CD4-positive, CD25-positive, alpha-beta regulatory T cell (primary cell): ENCODE data around the gene IRS1. TPM values are rescaled to one million over a fixed set of nuclear protein-coding genes. Genes with fewer than 3 reads are reported as not detected.

Source experiments
- ATAC-seq, 2 donors: fragments of 150-1000 bp; cut with Tn5 transposase; one replicate each; pipeline ENCODE4 v1.10.0; 2021; ENCODE audit warnings: low read depth in 2 of 2, moderate number of reproducible peaks in 2 of 2, moderate library complexity in 1 of 2
- DNase-seq, 3 donors: peaks; one replicate each; pipeline versions ENCODE4 v3.0.0 to v3.0.0-alpha.2; 2012 to 2022; ENCODE audit warnings: mixed read lengths in 1 of 3
- H3K27ac ChIP-seq: one replicate; pipeline ENCODE4 v1.7.0; 2013; ENCODE audit warnings: mild to moderate bottlenecking, low read length; ENCODE audit not compliant: insufficient read depth, poor library complexity, severe bottlenecking
- H3K27me3 ChIP-seq: one replicate; pipeline ENCODE4 v1.7.0; 2013; ENCODE audit warnings: low read length; ENCODE audit not compliant: control insufficient read depth, insufficient read depth
- H3K36me3 ChIP-seq: one replicate; pipeline ENCODE4 v1.7.0; 2013; ENCODE audit warnings: mild to moderate bottlenecking, low read length, moderate library complexity; ENCODE audit not compliant: control insufficient read depth, insufficient read depth
- H3K4me1 ChIP-seq: 2 replicates; pipeline ENCODE4 v1.7.0; 2013; ENCODE audit warnings: mild to moderate bottlenecking, low read length; ENCODE audit not compliant: insufficient read depth, control insufficient read depth, poor library complexity, severe bottlenecking
- H3K4me3 ChIP-seq: one replicate; pipeline ENCODE4 v1.7.0; 2013; ENCODE audit warnings: low read depth, mild to moderate bottlenecking, low read length, moderate library complexity
- H3K9me3 ChIP-seq, 2 experiments: 1 replicate in 1 of 2; 2 replicates in 1 of 2; pipeline ENCODE4 v1.7.0; 2013; ENCODE audit warnings: low read length in 2 of 2, mild to moderate bottlenecking in 1 of 2, moderate library complexity in 1 of 2; ENCODE audit not compliant: control insufficient read depth in 2 of 2
- H3K27ac Mint-ChIP-seq, 3 donors: one replicate each; pipeline ENCODE4 v1.8.0; 2020 to 2022; ENCODE audit warnings: mild to moderate bottlenecking in 3 of 3, mixed read lengths in 3 of 3, moderate library complexity in 2 of 3
- H3K27me3 Mint-ChIP-seq: one replicate; pipeline ENCODE4 v1.8.0; 2022; ENCODE audit warnings: mild to moderate bottlenecking, mixed read lengths
- H3K36me3 Mint-ChIP-seq: one replicate; pipeline ENCODE4 v1.8.0; 2020; ENCODE audit warnings: mixed read lengths
- H3K4me1 Mint-ChIP-seq, 4 donors: one replicate each; pipeline ENCODE4 v1.8.0; 2020 to 2022; ENCODE audit warnings: mixed read lengths in 4 of 4, mild to moderate bottlenecking in 1 of 4
- H3K4me3 Mint-ChIP-seq, 4 donors: one replicate each; pipeline ENCODE4 v1.8.0; 2020 to 2022; ENCODE audit warnings: mild to moderate bottlenecking in 4 of 4, mixed read lengths in 4 of 4, moderate library complexity in 3 of 4
- H3K9me3 Mint-ChIP-seq, 7 donors: one replicate each; pipeline ENCODE4 v1.8.0; 2020 to 2022; ENCODE audit warnings: mixed read lengths in 7 of 7, mild to moderate bottlenecking in 3 of 7, moderate library complexity in 2 of 7
- polyA plus RNA-seq, 4 donors: library from polyadenylated mRNA; unstranded; fragments of 300-500 nt; fragmentation: Illumina TruSeq; gene quantifications; one replicate each; pipeline ENCODE4 v1.2.3, GENCODE V29; 2021
- total RNA-seq: library from RNA; stranded (reverse); gene quantifications from one replicate; pipeline ENCODE4 v1.2.3, GENCODE V29; 2022

IRS1 gene
- total and polyA plus RNA-seq, 5 donors from 2014 or later = 0.05 to 3.5 (median 0.15) TPM; not detected in 1

GRCh38 chr2:226699321-226699720 lies 100.3 kb downstream of the IRS1 start:
- no peaks in the 10 kb centered on the region for H3K4me1 Mint-ChIP-seq
- H3K9me3 Mint-ChIP-seq = peaks cover 0 to 2% (median 0%) of the 10 kb centered on the region in 7 donors

DNA sequence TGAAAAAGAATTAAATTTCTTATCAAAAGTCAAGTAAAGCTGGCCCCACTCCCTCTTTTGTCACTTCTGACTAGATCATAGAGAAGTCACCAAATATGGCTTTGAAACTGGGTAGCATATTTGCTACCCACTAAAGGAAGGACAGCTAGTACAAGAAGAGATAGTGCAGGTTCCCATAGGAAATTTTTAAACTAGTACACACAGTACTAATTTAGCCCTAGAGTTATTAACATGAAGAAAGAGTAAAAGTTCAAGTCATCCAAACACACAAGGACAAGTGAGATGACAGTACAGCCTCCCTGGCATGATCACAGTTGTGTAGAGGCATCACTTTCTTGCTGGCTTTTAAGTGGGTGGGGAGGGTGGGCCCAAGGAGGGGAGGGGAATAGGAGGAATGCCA lies 100.9 kb downstream of the IRS1 start:
- Mint-ChIP-seq H3K36me3 (no peaks in the 10 kb centered on the region), H3K4me1 (no peaks in the 10 kb centered on the region), H3K9me3 (peaks cover 0 to 2% (median 0%) of the 10 kb centered on the region in 7 donors), H3K27me3 (peaks cover 8% of the 10 kb centered on the region), H3K4me3 (no peak overlapping the region), H3K27ac (no peak overlapping the region)
- no peaks in the 10 kb centered on the region for H3K4me1 ChIP-seq
- H3K36me3 ChIP-seq = no peaks in the 10 kb centered on the region
- no peaks in the 10 kb centered on the region for H3K9me3 ChIP-seq
- no peaks in the 10 kb centered on the region for H3K27me3 ChIP-seq
- no peak overlapping the region for H3K27ac ChIP-seq
- ATAC-seq (no peak), DNase-seq (no peak)
- H3K4me3 ChIP-seq = no peak overlapping the region

More at GRCh38 chr2:226699321-226699720, 100.3 kb downstream of the IRS1 start:
- no peak for ATAC-seq
- no peak for DNase-seq
- Mint-ChIP-seq H3K36me3 (no peaks in the 10 kb centered on the region), H3K27me3 (peaks cover 4% of the 10 kb centered on the region), H3K27ac (no peak overlapping the region), H3K4me3 (no peak overlapping the region)
- H3K9me3 ChIP-seq = no peaks in the 10 kb centered on the region
- no peak overlapping the region for H3K27ac ChIP-seq
- H3K27me3 ChIP-seq = no peaks in the 10 kb centered on the region
- no peaks in the 10 kb centered on the region for H3K4me1 ChIP-seq
- H3K4me3 ChIP-seq = no peak overlapping the region
- no peaks in the 10 kb centered on the region for H3K36me3 ChIP-seq

DNA sequence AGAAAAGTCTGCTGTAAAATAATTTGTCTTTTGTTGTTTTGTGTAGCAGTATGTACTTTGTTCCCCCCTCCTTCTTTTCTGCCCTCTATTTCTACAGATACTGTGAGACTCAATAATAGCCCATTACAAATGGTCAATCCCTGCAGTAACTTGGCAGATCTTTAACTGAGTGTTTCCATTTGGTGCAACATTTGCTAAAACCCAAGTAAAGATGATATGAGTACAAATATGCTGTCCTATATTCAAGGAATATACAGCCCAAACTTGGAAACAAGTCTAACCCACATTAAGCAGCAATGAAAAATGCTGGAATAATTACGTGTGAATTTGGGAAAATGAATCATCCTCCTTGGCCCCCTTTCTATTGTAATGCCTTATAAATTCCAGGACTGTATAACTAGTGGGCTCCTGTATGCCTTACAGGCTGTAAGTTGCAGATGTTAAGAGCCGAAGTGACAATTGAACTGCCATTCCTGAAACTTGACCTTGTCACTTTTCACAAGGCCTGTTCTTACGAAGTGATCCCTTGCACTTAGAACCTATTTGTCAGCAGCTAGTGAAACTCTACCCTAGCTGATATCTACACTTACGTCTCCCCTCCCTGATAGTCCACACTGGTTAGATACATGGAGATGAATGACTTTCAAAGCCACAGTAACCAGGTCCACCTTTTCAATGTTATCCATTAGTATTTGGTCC lies 104.9 kb downstream of the IRS1 start:
- H3K9me3 Mint-ChIP-seq = peaks cover 0 to 2% (median 0%) of the 10 kb centered on the region in 7 donors
- peaks cover 0 to 4% (median 0%) of the 10 kb centered on the region in 4 donors for H3K4me1 Mint-ChIP-seq
- H3K27me3 Mint-ChIP-seq = peaks cover 10% of the 10 kb centered on the region
- Histone ChIP-seq H3K4me3 (no peak overlapping the region), H3K36me3 (no peaks in the 10 kb centered on the region), H3K27ac (no peak overlapping the region), H3K27me3 (peaks cover 2% of the 10 kb centered on the region), H3K4me1 (no peaks in the 10 kb centered on the region), H3K9me3 (no peaks in the 10 kb centered on the region)
- DNase-seq = no peak
- peak overlapping the region in 1 of 3 donors; percentile 29 for H3K27ac Mint-ChIP-seq
- H3K4me3 Mint-ChIP-seq = no peak overlapping the region
- no peaks in the 10 kb centered on the region for H3K36me3 Mint-ChIP-seq
- no peak for ATAC-seq

DNA sequence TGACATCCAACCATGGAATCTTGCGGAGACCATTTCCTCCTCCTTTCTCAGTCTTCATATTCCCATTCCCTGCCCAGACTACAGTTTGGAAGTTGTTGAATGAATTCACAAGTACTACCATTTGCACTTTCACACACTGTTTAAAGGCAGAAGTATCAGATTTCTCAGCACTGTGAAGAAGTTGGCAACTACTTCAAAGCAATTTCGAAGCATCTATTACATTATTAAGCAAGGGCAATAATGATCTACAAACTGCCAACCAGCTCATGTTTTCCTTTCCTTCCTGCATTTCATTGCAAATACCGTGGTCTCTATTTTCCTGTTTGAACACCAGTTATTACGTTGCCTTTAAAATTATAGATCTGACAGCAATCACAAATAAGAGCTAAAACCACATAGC lies 105.5 kb downstream of the IRS1 start:
- Mint-ChIP-seq H3K36me3 (no peaks in the 10 kb centered on the region), H3K4me1 (peaks cover 0 to 4% (median 0%) of the 10 kb centered on the region in 4 donors), H3K9me3 (peaks cover 0 to 2% (median 0%) of the 10 kb centered on the region in 7 donors), H3K4me3 (no peak overlapping the region), H3K27me3 (peaks cover 10% of the 10 kb centered on the region), H3K27ac (peak overlapping the region in 1 of 3 donors; percentile 29)
- H3K4me1 ChIP-seq = no peaks in the 10 kb centered on the region
- no peak overlapping the region for H3K27ac ChIP-seq
- ATAC-seq = no peak
- H3K4me3 ChIP-seq = no peak overlapping the region
- no peak for DNase-seq
- H3K36me3 ChIP-seq = no peaks in the 10 kb centered on the region
- H3K9me3 ChIP-seq = no peaks in the 10 kb centered on the region
- H3K27me3 ChIP-seq = peaks cover 2% of the 10 kb centered on the region

DNA sequence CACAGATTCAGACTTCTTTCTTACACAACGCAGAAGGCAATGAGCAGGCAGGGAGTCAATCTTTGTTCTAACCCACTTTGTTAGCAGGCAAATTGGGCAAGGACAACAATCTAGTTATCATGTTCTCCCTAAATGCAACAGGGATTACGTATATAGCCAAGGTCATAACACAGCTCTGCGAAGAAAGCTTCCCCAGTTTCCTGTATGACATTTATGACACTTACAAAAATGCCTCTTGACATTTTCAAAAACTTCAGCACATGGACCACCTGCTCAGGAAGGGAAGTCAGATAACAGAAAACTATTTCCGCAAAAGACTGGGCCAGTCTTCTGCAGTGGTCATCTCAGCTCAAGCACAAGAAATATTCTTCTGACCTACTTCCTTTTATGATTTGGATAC lies 106.1 kb downstream of the IRS1 start:
- H3K27ac ChIP-seq = no peak overlapping the region
- Mint-ChIP-seq H3K27me3 (peaks cover 10% of the 10 kb centered on the region), H3K9me3 (peaks cover 0 to 2% (median 0%) of the 10 kb centered on the region in 7 donors), H3K36me3 (no peaks in the 10 kb centered on the region), H3K27ac (no peak overlapping the region), H3K4me1 (peaks cover 0 to 4% (median 0%) of the 10 kb centered on the region in 4 donors), H3K4me3 (no peak overlapping the region)
- DNase-seq (no peak), ATAC-seq (no peak)
- H3K9me3 ChIP-seq = no peaks in the 10 kb centered on the region
- peaks cover 2% of the 10 kb centered on the region for H3K27me3 ChIP-seq
- H3K4me1 ChIP-seq = no peaks in the 10 kb centered on the region
- no peaks in the 10 kb centered on the region for H3K36me3 ChIP-seq
- H3K4me3 ChIP-seq = no peak overlapping the region

GRCh38 chr2:226692521-226693126 lies 107.0 kb downstream of the IRS1 start:
- Mint-ChIP-seq H3K4me1 (peaks cover 0 to 4% (median 0%) of the 10 kb centered on the region in 4 donors), H3K27me3 (peaks cover 17% of the 10 kb centered on the region), H3K4me3 (no peak overlapping the region), H3K36me3 (no peaks in the 10 kb centered on the region), H3K9me3 (peaks cover 0 to under 1% (median 0%) of the 10 kb centered on the region in 7 donors), H3K27ac (no peak overlapping the region)
- Histone ChIP-seq H3K27ac (no peak overlapping the region), H3K4me1 (no peaks in the 10 kb centered on the region), H3K36me3 (no peaks in the 10 kb centered on the region), H3K27me3 (peaks cover 2% of the 10 kb centered on the region), H3K4me3 (no peak overlapping the region), H3K9me3 (no peaks in the 10 kb centered on the region)
- no peak for DNase-seq
- no peak for ATAC-seq

DNA sequence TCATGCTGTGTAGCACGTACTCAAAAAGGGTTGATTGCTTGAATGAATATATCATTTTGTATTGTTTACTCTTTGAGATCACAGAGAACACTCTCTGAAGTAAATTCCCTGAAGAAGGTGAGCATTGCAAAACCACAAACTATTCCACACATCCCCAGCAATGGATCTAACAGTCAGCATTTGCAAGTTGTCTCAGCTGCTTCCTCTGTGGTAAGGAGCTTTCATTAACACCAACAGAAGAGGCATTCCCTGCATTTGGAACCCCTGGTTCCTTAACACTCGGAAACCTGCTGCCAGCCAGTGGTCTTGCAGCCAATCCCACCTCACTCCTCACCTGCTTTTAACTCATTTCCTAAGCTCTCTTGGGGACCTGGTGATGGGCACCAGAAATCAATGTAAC lies 108.4 kb downstream of the IRS1 start:
- Mint-ChIP-seq H3K4me3 (no peak overlapping the region), H3K9me3 (no peaks in the 10 kb centered on the region), H3K4me1 (peaks cover 0 to 4% (median 0%) of the 10 kb centered on the region in 4 donors), H3K27ac (no peak overlapping the region), H3K27me3 (peaks cover 21% of the 10 kb centered on the region), H3K36me3 (no peaks in the 10 kb centered on the region)
- Histone ChIP-seq H3K27me3 (peaks cover 2% of the 10 kb centered on the region), H3K9me3 (no peaks in the 10 kb centered on the region), H3K4me1 (no peaks in the 10 kb centered on the region), H3K36me3 (no peaks in the 10 kb centered on the region), H3K27ac (no peak overlapping the region), H3K4me3 (no peak overlapping the region)
- no peak for ATAC-seq
- DNase-seq = no peak
